K562 (cell line): ENCODE data around the gene DALRD3. TPM values are rescaled to one million over a fixed set of nuclear protein-coding genes. Genes with fewer than 3 reads are reported as not detected.

Experiments
- C11orf30 ChIP-seq: fragments of 450-650 bp; IDR thresholded peaks from 2 replicates; pipeline ENCODE4 v1.6.1; 2016; ENCODE audit warnings: low read depth, mild to moderate bottlenecking
- HDGF ChIP-seq: fragments of 450-650 bp; IDR thresholded peaks from 2 replicates; pipeline ENCODE4 v1.6.1; 2016
- LARP7 ChIP-seq: fragments of 450-650 bp; IDR thresholded peaks from 2 replicates; pipeline ENCODE4 v1.6.1; 2016
- PTTG1 ChIP-seq: fragments of 450-650 bp; IDR thresholded peaks from 2 replicates; pipeline ENCODE4 v1.6.1; 2016; ENCODE audit warnings: low read depth, mild to moderate bottlenecking, missing genetic modification characterization, missing compliant biosample characterization
- SMAD3 ChIP-seq: fragments of 450-650 bp; formaldehyde crosslinking; conservative IDR thresholded peaks from 2 replicates; pipeline ENCODE4 v1.4.0; 2020; ENCODE audit warnings: mild to moderate bottlenecking
- ZNF232 ChIP-seq: sonication (generic); formaldehyde crosslinking; IDR thresholded peaks from 2 replicates; pipeline ENCODE4 v1.8.0; 2022; ENCODE audit warnings: mild to moderate bottlenecking, missing genetic modification reagents
- ZNF551 ChIP-seq: fragments of 250-450 bp; sonication (Bioruptor Pico); IDR thresholded peaks from 2 replicates; pipeline ENCODE4 v1.5.0; 2021; ENCODE audit warnings: mild to moderate bottlenecking, moderate library complexity
- polyA plus RNA-seq, 8 experiments: library from polyadenylated mRNA; depleted of rRNA in 4 of 8; stranded (reverse) in 5 of 8; unstranded in 3 of 8; fragments of >200 nt; fragmentation: Nextera tagmentation in 2 of 8; fragmentation: Illumina TruSeq in 1 of 8; extraction: Ambion mirVana in 2 of 8; extraction: Trizol in 1 of 8; gene quantifications; 2 replicates each; pipeline versions ENCODE4 v1.2.1 to v1.2.3, GENCODE V29; 2011 to 2014; ENCODE audit warnings: inconsistent platforms in 1 of 8, missing spikeins in 1 of 8
- total RNA-seq, 7 experiments: library from RNA; depleted of rRNA in 6 of 7; stranded (reverse); fragments of >200 nt in 6 of 7; fragmentation: Illumina TruSeq in 2 of 7; extraction: Trizol in 2 of 7; gene quantifications; 2 replicates each; pipeline versions ENCODE4 v1.2.1 to v1.2.3, GENCODE V29; 2011 to 2021; ENCODE audit warnings: low replicate concordance in 1 of 7
- TF ChIP-seq, protein P1 (sequence below), 2 experiments: fragments of 450-650 bp; IDR thresholded peaks; 2 replicates each; pipeline ENCODE4 v1.6.1; 2018; ENCODE audit warnings: mild to moderate bottlenecking in 2 of 2, low read depth in 1 of 2; ENCODE audit not compliant: partially characterized antibody in 2 of 2
- TF ChIP-seq, protein P2 (sequence below), 2 experiments: IDR thresholded peaks; 2 replicates each; pipeline ENCODE4 v1.6.1; 2012; ENCODE audit warnings: improper control_type of control experiment in 2 of 2, low read depth in 2 of 2, low read length in 2 of 2, borderline replicate concordance in 1 of 2
- TF ChIP-seq, protein P3 (sequence below): sonication (generic); formaldehyde crosslinking; IDR thresholded peaks from 2 replicates; pipeline ENCODE4 v1.9.0; 2022; ENCODE audit warnings: mild to moderate bottlenecking, missing genetic modification reagents
- TF ChIP-seq, protein P4 (sequence below), 2 experiments: fragments of 450-650 bp; conservative IDR thresholded peaks; 2 replicates each; pipeline ENCODE4 v1.6.1; 2017; ENCODE audit warnings: mild to moderate bottlenecking in 2 of 2, moderate library complexity in 2 of 2
- TF ChIP-seq, protein P5 (sequence below): fragments of 450-650 bp; formaldehyde crosslinking; IDR thresholded peaks from 2 replicates; pipeline ENCODE4 v1.4.0; 2022; ENCODE audit warnings: missing genetic modification characterization
- TF ChIP-seq, protein P6 (sequence below): sonication (generic); formaldehyde crosslinking; IDR thresholded peaks from 2 replicates; pipeline ENCODE4 v1.8.0; 2022; ENCODE audit warnings: mild to moderate bottlenecking, missing genetic modification reagents, borderline replicate concordance

Gene DALRD3
- total and polyA plus RNA-seq, 9 of the 15 experiments (the other 6 are each of a cell fraction or from before 2014, with no cell fraction given): 6.6 to 31.3 (median 14.4) TPM

DNA sequence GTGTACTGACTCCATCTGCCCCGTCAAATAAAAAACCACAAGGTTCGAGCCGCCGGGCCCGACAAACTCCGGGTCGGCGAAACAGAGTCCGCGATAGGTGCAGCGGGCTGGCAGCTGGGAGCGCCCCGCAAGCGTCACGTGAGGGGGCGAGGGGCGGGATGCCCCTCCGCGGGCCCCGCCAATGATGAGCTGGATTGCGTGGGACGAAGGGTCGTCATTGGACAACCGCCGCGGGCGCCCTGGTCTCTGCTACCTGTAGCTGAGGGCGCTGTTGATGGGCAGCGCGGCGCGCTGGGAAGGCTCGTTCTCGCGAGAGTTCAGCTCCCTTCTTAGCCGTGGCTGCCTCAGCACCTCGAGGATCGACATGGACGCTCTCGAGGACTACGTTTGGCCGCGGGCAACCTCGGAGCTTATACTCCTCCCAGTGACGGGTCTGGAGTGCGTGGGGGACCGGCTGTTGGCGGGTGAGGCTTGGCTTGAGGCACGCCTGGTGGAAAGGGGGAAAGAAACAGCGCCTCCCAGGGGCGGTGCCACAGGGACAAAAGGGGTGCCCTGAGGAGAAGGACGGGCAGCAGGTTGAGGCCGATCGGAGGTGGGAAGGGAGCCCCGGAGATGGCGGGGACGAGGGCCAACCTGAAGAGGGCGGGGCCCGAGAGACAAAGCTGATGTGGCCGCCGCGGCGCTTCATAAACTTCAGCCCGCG, 11.2 kb downstream of the DALRD3 start, which contains the start of gene WDR6 (continued):
- TF ChIP-seq, protein P1, sequence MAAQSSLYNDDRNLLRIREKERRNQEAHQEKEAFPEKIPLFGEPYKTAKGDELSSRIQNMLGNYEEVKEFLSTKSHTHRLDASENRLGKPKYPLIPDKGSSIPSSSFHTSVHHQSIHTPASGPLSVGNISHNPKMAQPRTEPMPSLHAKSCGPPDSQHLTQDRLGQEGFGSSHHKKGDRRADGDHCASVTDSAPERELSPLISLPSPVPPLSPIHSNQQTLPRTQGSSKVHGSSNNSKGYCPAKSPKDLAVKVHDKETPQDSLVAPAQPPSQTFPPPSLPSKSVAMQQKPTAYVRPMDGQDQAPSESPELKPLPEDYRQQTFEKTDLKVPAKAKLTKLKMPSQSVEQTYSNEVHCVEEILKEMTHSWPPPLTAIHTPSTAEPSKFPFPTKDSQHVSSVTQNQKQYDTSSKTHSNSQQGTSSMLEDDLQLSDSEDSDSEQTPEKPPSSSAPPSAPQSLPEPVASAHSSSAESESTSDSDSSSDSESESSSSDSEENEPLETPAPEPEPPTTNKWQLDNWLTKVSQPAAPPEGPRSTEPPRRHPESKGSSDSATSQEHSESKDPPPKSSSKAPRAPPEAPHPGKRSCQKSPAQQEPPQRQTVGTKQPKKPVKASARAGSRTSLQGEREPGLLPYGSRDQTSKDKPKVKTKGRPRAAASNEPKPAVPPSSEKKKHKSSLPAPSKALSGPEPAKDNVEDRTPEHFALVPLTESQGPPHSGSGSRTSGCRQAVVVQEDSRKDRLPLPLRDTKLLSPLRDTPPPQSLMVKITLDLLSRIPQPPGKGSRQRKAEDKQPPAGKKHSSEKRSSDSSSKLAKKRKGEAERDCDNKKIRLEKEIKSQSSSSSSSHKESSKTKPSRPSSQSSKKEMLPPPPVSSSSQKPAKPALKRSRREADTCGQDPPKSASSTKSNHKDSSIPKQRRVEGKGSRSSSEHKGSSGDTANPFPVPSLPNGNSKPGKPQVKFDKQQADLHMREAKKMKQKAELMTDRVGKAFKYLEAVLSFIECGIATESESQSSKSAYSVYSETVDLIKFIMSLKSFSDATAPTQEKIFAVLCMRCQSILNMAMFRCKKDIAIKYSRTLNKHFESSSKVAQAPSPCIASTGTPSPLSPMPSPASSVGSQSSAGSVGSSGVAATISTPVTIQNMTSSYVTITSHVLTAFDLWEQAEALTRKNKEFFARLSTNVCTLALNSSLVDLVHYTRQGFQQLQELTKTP (IDR thresholded peaks at IDR 0.05; ENCODE audit: low read depth in 1 of 2, partially characterized antibody in 2 of 2): peak in 1 of 2 experiments; percentile 81
- TF ChIP-seq, protein P2, sequence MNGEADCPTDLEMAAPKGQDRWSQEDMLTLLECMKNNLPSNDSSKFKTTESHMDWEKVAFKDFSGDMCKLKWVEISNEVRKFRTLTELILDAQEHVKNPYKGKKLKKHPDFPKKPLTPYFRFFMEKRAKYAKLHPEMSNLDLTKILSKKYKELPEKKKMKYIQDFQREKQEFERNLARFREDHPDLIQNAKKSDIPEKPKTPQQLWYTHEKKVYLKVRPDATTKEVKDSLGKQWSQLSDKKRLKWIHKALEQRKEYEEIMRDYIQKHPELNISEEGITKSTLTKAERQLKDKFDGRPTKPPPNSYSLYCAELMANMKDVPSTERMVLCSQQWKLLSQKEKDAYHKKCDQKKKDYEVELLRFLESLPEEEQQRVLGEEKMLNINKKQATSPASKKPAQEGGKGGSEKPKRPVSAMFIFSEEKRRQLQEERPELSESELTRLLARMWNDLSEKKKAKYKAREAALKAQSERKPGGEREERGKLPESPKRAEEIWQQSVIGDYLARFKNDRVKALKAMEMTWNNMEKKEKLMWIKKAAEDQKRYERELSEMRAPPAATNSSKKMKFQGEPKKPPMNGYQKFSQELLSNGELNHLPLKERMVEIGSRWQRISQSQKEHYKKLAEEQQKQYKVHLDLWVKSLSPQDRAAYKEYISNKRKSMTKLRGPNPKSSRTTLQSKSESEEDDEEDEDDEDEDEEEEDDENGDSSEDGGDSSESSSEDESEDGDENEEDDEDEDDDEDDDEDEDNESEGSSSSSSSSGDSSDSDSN (IDR thresholded peaks at IDR 0.05; ENCODE audit: borderline replicate concordance in 1 of 2, low read depth in 2 of 2, low read length in 2 of 2): peak; percentile 37 to 63; a peak in 1 of 4 replicates
- TF ChIP-seq PTTG1 (no peak), LARP7 (no peak; the same call in 1 of the 2 replicates), HDGF (no peak), SMAD3 (CRISPR knock-in tag) (no peak), ZNF551 (CRISPR knock-in tag) (no peak), ZNF232 (CRISPR knock-in tag) (no peak), C11orf30 (peak; percentile 63)
- TF ChIP-seq, protein P3, sequence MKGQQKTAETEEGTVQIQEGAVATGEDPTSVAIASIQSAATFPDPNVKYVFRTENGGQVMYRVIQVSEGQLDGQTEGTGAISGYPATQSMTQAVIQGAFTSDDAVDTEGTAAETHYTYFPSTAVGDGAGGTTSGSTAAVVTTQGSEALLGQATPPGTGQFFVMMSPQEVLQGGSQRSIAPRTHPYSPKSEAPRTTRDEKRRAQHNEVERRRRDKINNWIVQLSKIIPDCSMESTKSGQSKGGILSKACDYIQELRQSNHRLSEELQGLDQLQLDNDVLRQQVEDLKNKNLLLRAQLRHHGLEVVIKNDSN (CRISPR knock-in tag): peak; percentile 98
- TF ChIP-seq, protein P4, sequence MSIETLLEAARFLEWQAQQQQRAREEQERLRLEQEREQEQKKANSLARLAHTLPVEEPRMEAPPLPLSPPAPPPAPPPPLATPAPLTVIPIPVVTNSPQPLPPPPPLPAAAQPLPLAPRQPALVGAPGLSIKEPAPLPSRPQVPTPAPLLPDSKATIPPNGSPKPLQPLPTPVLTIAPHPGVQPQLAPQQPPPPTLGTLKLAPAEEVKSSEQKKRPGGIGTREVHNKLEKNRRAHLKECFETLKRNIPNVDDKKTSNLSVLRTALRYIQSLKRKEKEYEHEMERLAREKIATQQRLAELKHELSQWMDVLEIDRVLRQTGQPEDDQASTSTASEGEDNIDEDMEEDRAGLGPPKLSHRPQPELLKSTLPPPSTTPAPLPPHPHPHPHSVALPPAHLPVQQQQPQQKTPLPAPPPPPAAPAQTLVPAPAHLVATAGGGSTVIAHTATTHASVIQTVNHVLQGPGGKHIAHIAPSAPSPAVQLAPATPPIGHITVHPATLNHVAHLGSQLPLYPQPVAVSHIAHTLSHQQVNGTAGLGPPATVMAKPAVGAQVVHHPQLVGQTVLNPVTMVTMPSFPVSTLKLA (conservative IDR thresholded peaks at IDR 0.05): peak; percentile 74 to 81
- TF ChIP-seq, protein P5, sequence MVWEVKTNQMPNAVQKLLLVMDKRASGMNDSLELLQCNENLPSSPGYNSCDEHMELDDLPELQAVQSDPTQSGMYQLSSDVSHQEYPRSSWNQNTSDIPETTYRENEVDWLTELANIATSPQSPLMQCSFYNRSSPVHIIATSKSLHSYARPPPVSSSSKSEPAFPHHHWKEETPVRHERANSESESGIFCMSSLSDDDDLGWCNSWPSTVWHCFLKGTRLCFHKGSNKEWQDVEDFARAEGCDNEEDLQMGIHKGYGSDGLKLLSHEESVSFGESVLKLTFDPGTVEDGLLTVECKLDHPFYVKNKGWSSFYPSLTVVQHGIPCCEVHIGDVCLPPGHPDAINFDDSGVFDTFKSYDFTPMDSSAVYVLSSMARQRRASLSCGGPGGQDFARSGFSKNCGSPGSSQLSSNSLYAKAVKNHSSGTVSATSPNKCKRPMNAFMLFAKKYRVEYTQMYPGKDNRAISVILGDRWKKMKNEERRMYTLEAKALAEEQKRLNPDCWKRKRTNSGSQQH (CRISPR knock-in tag): no peak
- TF ChIP-seq, protein P6, sequence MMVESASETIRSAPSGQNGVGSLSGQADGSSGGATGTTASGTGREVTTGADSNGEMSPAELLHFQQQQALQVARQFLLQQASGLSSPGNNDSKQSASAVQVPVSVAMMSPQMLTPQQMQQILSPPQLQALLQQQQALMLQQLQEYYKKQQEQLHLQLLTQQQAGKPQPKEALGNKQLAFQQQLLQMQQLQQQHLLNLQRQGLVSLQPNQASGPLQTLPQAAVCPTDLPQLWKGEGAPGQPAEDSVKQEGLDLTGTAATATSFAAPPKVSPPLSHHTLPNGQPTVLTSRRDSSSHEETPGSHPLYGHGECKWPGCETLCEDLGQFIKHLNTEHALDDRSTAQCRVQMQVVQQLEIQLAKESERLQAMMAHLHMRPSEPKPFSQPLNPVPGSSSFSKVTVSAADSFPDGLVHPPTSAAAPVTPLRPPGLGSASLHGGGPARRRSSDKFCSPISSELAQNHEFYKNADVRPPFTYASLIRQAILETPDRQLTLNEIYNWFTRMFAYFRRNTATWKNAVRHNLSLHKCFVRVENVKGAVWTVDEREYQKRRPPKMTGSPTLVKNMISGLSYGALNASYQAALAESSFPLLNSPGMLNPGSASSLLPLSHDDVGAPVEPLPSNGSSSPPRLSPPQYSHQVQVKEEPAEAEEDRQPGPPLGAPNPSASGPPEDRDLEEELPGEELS (CRISPR knock-in tag): no peak; the same call in 1 of the 2 replicates
